GM15510 (cell line): ENCODE results near the gene FRMPD3.

ENCODE experiments used
- POLR2A ChIP-seq: IDR thresholded peaks from 3 replicates; pipeline ENCODE4 v1.6.1; 2011; ENCODE audit warnings: borderline replicate concordance; ENCODE audit not compliant: insufficient read length; ENCODE audit errors: extremely low read depth

The FRMPD3 gene

DNA sequence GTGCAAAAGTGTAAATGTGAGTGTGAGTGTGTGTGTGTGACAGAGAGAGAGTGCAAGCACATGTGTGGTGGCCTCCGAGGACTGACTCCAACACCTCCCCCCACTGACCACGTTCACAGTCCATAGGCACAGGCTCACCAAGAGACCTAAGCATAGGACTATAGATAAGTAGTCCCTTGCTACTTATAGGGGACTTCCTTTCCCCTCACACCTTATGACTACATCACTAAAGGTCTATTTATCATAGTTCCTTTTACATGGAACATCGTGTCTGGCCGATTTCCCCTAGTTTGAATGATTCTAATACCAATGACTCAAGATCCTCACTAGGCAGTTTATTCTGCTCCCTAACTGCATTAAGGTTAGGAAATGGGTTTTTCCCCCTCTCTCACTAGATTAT lies 17.8 kb downstream of the FRMPD3 start:
- no peak for TF ChIP-seq POLR2A

DNA sequence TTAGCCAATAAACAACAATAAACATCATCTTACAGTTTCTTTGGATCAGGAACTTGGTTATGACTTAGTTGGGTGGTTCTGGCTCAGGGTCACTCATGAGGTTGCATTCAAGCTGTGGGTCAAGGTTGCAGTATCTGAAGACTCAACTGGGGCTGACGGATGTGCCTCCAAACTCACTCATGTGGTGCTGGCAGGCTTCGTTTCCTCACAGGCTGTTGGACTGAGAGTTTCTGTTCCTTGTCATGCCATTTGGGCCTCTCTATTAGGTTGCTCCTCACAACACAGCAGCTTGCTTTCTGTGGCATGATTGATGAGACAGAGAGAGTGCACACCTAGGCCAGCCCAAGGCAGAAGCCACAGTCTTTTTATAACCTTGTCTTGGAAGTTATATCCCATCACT lies 20.7 kb downstream of the FRMPD3 start:
- TF ChIP-seq POLR2A = no peak

DNA sequence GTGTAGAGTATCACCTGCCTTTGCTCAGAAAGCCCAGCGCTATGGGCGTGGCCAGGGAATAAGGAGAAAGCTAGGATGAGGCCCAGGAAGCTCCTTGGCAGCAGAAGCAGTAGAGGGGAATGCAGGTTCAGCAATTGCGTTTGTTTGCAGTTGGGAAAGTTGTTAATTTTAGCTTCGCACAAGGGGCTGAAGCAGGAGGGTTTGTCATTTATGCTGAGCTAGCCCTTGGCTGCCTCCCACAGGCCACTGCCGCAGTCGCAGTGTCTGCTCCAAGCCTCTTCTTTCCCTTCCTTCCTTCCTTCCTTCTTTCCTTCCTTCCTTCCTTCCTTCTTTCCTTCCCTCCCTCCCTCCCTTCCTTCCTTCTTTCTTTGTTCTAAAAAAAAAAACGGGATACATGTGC lies 21.5 kb downstream of the FRMPD3 start:
- no peak for TF ChIP-seq POLR2A

DNA sequence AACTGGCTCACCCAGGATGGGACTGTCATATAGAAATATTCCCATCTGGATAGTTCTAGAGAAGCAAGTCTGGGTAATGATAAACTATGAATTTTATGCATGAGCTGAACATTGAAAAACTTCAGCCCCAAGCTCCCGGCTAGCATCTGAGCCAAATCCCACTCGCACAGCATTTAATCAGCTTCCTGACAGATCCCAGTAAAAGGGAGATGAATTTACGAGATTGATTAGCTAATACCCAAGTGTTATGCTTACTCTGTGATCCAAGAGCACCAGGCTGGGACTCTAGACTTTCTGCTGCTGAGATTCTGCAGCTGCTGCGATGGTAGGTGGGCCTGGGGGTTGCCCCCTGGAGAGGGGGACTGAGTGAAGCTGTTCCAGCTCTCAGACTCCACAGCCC lies 28.0 kb downstream of the FRMPD3 start:
- no peak for TF ChIP-seq POLR2A

DNA sequence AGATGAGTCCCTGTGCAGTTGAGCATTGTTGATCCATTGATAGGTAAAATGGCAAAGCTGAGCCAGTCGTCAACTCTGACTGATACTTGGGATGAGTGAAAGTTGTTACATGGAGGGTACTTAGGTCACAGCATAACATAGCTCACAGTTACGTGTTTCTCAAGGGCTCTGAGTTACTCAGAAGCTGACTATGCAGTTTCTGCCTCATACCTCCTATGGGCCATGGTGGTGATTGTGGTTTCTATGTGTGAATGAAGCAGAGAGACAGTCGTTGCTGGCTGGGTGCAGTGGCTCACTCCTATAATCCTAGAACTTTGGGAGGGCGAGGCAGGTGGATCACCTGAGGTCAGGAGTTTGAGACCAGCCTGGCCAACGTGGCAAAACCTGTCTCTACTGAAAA lies 30.8 kb downstream of the FRMPD3 start:
- TF ChIP-seq POLR2A = no peak

- TF ChIP-seq POLR2A = no peak
These were observed 32.6 kb downstream of the FRMPD3 start for GRCh38 chrX:107482046-107482445.

GRCh38 chrX:107484002-107484726 lies 34.7 kb downstream of the FRMPD3 start:
- TF ChIP-seq POLR2A = no peak

DNA sequence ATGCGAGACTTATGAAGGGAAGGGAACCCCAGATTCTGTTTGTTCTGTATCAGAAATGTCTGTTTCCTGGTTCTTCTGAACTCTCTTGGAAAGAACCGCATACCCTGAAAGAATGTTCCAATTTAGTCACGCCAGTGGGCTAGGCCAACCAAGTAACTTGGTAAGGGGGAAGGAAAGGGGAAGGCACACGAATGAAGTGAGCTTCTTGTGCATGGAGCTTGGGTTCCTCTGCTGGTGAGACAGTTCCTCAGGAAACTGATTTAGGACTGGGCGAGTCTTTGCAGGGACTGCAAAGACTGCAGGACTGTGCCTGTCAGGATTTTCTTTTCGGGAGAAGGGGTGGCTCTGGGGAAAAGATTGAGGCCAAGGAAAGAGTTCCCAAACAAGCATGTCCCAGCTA lies 35.6 kb downstream of the FRMPD3 start:
- no peak for TF ChIP-seq POLR2A

GRCh38 chrX:107493141-107493540 lies 43.7 kb downstream of the FRMPD3 start:
- no peak for TF ChIP-seq POLR2A

DNA sequence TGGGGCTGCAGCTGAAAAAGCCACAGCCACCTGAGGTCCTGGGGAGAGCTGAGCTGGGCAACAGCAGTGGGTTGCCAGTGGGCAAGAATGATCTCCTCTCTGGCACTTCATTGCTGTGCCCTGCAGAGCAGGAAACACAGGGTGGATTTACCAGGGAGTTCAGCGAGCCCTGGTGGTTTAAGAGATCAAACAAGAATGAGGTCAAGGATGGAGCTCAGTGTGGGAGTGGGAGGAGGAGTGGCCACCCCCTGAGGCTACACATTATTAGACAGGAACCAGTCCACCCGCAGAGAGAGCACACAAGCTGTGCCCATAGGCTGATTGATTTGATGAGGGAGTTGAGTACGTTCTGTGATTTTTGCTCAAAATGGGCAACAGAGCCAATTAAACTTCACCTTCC lies 47.3 kb downstream of the FRMPD3 start:
- TF ChIP-seq POLR2A = no peak
